Effector memory CD4-positive, alpha-beta T cell (primary cell): Measurements from ENCODE around the gene CHMP2A.

ENCODE experiments used
- DNase-seq, 3 donors: peaks; one replicate each; pipeline ENCODE4 v3.0.0-alpha.2; 2020
- H3K27ac ChIP-seq: 2 replicates; pipeline ENCODE4 v1.7.0; 2013; ENCODE audit warnings: mild to moderate bottlenecking, low read length, moderate library complexity; ENCODE audit not compliant: insufficient read depth, poor library complexity, severe bottlenecking
- H3K27me3 ChIP-seq: replicated peaks from 2 replicates; pipeline ENCODE4 v1.7.0; 2013; ENCODE audit warnings: mild to moderate bottlenecking, low read length; ENCODE audit not compliant: insufficient read depth, control insufficient read depth, poor library complexity, severe bottlenecking
- H3K36me3 ChIP-seq: 2 replicates; pipeline ENCODE4 v1.7.0; 2013; ENCODE audit warnings: mild to moderate bottlenecking, low read length, moderate library complexity; ENCODE audit not compliant: control insufficient read depth, insufficient read depth
- H3K4me1 ChIP-seq: 2 replicates; pipeline ENCODE4 v1.7.0; 2013; ENCODE audit warnings: low read length, mild to moderate bottlenecking; ENCODE audit not compliant: control insufficient read depth, insufficient read depth, poor library complexity, severe bottlenecking
- H3K4me3 ChIP-seq: 2 replicates; pipeline ENCODE4 v1.7.0; 2013; ENCODE audit warnings: low read length, low read depth, mild to moderate bottlenecking; ENCODE audit not compliant: insufficient read depth, poor library complexity, severe bottlenecking
- H3K9me3 ChIP-seq: 2 replicates; pipeline ENCODE4 v1.7.0; 2013; ENCODE audit warnings: mild to moderate bottlenecking, low read length, moderate library complexity; ENCODE audit not compliant: control insufficient read depth

CHMP2A gene

GRCh38 chr19:58569191-58569942, 14.5 kb upstream of the CHMP2A start:
- Histone ChIP-seq H3K27me3 (no peaks in the 10 kb centered on the region), H3K9me3 (no peaks in the 10 kb centered on the region), H3K4me3 (no peak overlapping the region), H3K27ac (no peak overlapping the region), H3K36me3 (peaks cover 4% of the 10 kb centered on the region), H3K4me1 (peaks cover 15% of the 10 kb centered on the region)
- DNase-seq, result no peak

- Histone ChIP-seq H3K9me3 (no peaks in the 10 kb centered on the region), H3K4me3 (no peak overlapping the region), H3K27me3 (no peaks in the 10 kb centered on the region), H3K36me3 (peaks cover 4% of the 10 kb centered on the region), H3K4me1 (peaks cover 9% of the 10 kb centered on the region), H3K27ac (no peak overlapping the region)
- no peak for DNase-seq
Measured at GRCh38 chr19:58568453-58569130, 13.7 kb upstream of the CHMP2A start.

- Histone ChIP-seq H3K36me3 (peaks cover 4% of the 10 kb centered on the region), H3K27ac (no peak overlapping the region), H3K4me1 (peaks cover 15% of the 10 kb centered on the region), H3K27me3 (no peaks in the 10 kb centered on the region), H3K9me3 (no peaks in the 10 kb centered on the region), H3K4me3 (no peak overlapping the region)
- no peak for DNase-seq
Measured at GRCh38 chr19:58566989-58567388, 12.1 kb upstream of the CHMP2A start.

GRCh38 chr19:58563823-58564222, 8.9 kb upstream of the CHMP2A start:
- DNase-seq, result no peak
- H3K27ac ChIP-seq, result no peak overlapping the region
- no peaks in the 10 kb centered on the region for H3K36me3 ChIP-seq
- H3K27me3 ChIP-seq, result no peaks in the 10 kb centered on the region
- no peak overlapping the region for H3K4me3 ChIP-seq
- peaks cover 24% of the 10 kb centered on the region for H3K4me1 ChIP-seq
- no peaks in the 10 kb centered on the region for H3K9me3 ChIP-seq

- H3K36me3 ChIP-seq, result no peaks in the 10 kb centered on the region
- peak overlapping the region; percentile 65 for H3K4me3 ChIP-seq
- no peaks in the 10 kb centered on the region for H3K27me3 ChIP-seq
- no peak overlapping the region for H3K27ac ChIP-seq
- H3K4me1 ChIP-seq, result peaks cover 24% of the 10 kb centered on the region
- no peak for DNase-seq
- H3K9me3 ChIP-seq, result no peaks in the 10 kb centered on the region
Measured at GRCh38 chr19:58563034-58563573, 8.2 kb upstream of the CHMP2A start.

- H3K27me3 ChIP-seq, result no peaks in the 10 kb centered on the region
- peaks cover 27% of the 10 kb centered on the region for H3K4me1 ChIP-seq
- H3K4me3 ChIP-seq, result peak overlapping the region; percentile 65
- H3K36me3 ChIP-seq, result no peaks in the 10 kb centered on the region
- DNase-seq, result no peak
- H3K27ac ChIP-seq, result peak overlapping the region; percentile 21
- no peaks in the 10 kb centered on the region for H3K9me3 ChIP-seq
Measured at GRCh38 chr19:58562122-58563033, 7.5 kb upstream of the CHMP2A start.

GRCh38 chr19:58561373-58562121, 6.6 kb upstream of the CHMP2A start:
- peaks cover 6% of the 10 kb centered on the region for H3K36me3 ChIP-seq
- peaks cover 35% of the 10 kb centered on the region for H3K4me1 ChIP-seq
- H3K4me3 ChIP-seq, result peak overlapping the region; percentile 65
- no peaks in the 10 kb centered on the region for H3K27me3 ChIP-seq
- H3K27ac ChIP-seq, result peak overlapping the region; percentile 21
- no peaks in the 10 kb centered on the region for H3K9me3 ChIP-seq
- DNase-seq, result no peak

GRCh38 chr19:58560921-58561320, 6.0 kb upstream of the CHMP2A start:
- H3K4me1 ChIP-seq, result peaks cover 40% of the 10 kb centered on the region
- no peak for DNase-seq
- no peak overlapping the region for H3K4me3 ChIP-seq
- H3K9me3 ChIP-seq, result no peaks in the 10 kb centered on the region
- peak overlapping the region; percentile 95 for H3K27ac ChIP-seq
- no peaks in the 10 kb centered on the region for H3K27me3 ChIP-seq
- peaks cover 11% of the 10 kb centered on the region for H3K36me3 ChIP-seq
